NCI-H446 (cell line): ENCODE data around the gene CAMK2N1.
"Not testable (repeated sequence)": the region's sequence is repeated elsewhere in the genome, so short reads cannot be mapped to it uniquely, and the experiment has no call there.

ENCODE experiments used
- DNase-seq, 2 experiments: peaks; one replicate each; lab custom pipeline; 2025; lab: John Stamatoyannopoulos, UW

Gene CAMK2N1

DNA sequence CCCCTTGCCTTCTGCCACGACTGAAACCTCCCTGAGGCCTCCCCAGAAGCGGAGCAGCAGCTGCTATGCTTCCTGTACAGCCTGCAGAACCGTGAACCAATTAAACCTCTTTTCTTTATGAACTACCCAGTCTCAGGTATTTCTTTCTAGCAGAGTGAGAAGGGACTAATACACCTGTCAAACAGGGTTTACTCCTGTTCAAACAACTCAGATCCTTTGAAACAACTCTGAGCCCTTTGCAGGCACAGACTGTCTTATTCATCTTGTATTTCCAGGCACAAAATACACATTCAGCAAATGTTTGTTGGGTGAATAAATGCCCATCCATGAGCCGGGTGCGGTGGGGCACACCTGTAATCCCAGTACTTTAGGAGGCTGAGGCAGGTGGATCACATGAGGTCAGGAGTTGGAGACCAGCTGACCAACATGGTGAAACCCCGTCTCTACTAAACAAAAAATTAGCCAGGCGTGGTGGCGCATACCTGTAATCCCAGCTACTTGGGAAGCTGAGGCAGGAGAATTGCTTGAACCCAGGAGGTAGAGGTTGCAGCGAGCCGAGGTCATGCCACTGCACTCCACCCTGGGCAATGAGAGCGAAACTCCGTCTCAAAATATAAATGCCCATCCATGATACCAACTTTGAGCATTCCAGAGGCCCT lies 10.8 kb upstream of the CAMK2N1 start:
- not testable (repeated sequence) for DNase-seq

GRCh38 chr1:20496241-20496661 lies 10.2 kb upstream of the CAMK2N1 start:
- DNase-seq: no peak

DNA sequence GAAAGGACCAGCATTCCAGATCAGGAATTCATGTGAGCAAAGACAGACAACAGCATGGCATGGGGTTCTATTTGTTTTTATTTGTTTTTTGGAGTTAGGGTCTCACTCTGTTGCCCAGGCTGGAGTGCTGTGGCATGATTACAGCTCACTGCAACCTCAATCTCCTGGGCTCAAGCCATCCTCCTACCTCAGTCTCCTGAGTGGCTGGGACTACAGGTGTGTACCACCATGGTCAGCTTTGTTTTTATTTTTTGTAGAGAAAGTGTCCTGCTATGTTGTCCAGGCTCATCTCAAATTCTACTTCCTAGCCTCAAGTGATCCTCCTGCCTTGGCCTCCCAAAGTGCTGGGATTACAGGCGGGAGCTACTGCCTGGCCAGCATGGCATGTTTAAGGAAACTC lies 9.7 kb upstream of the CAMK2N1 start:
- DNase-seq: no peak

- DNase-seq: no peak
Measured at GRCh38 chr1:20494609-20495311, 8.8 kb upstream of the CAMK2N1 start.

GRCh38 chr1:20493839-20494608 lies 8.0 kb upstream of the CAMK2N1 start:
- DNase-seq: peak; percentile 76 to 86

- DNase-seq: no peak
Measured at GRCh38 chr1:20493309-20493708, 7.3 kb upstream of the CAMK2N1 start.

DNA sequence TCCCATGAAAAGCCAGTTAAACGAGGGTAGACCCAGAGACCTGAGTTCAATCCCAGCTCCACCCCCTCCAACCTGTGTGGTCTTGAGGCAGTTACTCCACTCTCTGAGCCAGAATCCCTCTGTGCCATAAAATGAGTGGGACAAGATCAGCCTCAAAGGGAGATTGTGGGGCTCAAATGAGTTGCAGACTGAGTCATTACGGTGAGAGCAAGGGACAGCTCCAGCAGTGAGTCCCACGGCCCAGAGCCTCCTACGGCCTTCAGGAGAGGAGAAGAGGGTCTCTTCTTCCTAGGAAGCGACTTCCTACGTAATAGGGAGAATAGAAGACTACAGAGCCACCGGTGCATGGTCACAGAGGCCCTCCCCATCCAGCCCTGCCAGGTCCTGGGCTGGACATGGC lies 6.7 kb upstream of the CAMK2N1 start:
- DNase-seq: no peak

DNA sequence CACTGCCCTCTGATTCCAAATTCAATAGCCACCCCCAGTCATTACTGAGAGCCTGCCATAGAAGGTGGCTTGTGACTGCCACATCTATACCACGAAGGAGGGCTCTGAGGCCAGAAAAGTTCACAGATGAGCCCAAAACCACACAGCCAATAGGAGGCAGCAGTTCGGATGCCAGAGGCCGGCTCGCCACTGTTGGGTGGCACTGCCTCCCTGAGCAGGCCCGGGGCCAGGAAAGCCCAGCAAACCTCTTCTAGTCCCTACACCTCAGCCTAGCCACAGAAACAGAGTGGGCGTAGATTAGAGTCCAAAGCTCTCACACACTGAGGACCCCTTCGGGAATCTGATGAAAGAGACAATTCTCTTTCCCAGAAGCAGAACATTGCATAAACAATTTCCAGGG lies 5.9 kb upstream of the CAMK2N1 start:
- DNase-seq: no peak

GRCh38 chr1:20491178-20491577 lies 5.2 kb upstream of the CAMK2N1 start:
- DNase-seq: no peak

GRCh38 chr1:20487236-20487590 lies 1.2 kb upstream of the CAMK2N1 start:
- no peak for DNase-seq

DNA sequence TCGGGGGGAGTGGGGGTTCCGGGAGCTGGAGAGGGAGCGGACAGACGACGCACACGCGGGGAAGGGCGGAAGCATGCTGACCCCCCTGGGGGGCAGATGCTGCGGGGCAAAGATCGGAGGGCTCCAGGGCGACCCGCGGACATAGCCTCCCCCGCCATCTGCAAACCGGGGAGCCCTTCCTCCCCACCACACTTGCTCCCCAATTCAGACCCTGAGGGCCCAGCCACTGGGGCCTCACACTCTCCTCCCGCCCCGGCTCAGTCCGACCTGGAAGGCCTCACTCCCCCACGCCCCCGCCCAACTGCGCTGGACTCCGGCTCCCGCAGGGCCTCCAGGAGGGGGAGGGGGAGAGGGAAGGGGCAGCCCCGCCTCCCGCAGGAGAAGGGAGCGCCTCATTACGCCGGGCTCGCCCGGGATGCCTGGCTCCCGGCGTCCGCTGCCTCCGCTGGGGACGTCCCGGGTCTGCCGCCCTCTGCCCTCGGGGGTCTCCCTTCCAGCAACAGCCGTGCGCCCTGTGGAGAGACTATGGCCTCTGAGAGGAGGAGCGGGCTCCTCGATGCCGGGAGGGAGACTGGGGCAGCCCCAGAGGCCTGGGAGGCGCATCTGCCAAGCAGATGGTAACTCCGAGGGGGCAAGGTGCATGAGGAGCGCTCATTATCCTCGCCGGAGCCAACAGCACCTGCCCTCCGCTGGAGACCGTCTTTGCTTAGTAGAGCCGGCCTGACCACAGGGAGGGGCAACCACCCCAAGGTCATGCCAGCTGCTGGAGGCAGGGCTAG lies 636 bp upstream of the CAMK2N1 start:
- no peak for DNase-seq

- DNase-seq: no peak
Measured at GRCh38 chr1:20484519-20485462, 1.2 kb downstream of the CAMK2N1 start.

- DNase-seq: no peak
Measured at GRCh38 chr1:20483833-20484518, 2.0 kb downstream of the CAMK2N1 start.

DNA sequence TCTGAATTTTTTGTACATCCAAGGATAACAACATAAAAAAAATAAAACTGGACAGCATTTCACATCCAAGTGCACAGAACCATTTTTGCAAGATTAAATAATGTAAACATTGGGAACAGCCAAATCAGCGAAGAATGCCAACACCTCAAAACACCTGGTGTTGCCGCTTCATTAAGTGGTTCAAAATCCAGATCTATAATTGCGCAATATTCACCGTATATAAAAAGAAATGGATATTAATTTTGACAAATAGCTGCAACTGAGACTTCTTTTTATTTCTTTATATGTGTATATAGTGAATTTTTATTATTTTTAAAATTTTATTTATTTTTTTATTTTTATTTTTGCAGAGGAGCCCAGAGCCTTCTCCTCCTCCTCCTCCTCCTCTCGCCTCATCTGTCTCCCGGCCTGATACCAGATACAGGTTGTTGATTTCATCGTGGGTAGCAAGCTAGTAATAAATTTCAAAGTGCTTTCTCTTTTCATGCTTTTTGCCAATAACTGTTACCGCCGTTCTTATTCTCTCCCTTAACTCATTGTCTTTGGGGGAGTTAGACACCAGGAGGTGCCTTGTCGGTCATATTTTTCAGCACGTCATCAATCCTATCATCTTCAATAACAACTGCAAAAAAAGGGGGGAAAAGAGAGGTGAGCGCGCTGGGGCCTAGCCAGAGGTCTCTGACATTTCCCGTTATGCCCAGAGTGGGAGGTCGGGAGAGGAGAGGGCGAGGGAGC lies 2.7 kb downstream of the CAMK2N1 start:
- DNase-seq: no peak

DNA sequence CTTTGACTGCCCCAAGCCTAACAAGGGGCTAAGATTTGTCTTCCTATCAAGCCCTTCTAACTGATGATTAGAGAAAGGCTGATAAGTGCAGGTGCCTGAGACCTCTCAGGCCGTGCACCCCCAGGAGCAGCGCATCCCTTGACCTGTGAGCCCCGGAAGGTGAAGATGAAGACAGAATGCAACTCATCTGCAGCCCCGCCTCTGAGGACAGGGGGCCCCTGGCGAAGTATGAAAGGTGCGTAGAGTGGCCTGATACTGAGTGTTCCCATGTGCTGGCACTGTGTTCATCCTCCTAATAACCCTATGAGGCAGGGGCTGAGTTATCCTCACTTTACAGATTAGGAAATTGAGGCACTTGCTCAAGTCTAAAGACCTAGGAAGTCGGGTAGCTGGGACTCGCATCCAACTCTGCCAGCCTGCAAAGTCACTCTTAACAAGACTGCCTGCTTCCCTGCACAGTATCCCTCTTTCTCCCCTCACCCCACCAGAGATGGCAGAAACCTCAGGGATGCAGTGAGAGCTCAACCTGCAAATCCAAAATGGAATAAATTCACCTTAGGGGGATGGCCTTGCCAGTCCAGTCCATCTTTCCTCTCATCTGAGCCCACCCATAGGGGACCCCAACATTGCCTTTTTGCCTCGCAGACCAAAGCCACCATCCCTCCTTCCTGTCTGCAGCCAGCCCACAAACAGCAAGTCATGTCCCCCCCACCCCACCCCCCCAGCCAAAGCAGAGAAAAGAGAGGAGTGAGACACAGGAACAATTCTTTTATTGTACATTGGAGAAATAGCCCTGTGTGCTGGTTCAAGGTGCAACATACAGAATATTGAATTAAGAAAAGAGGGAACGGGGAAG lies 4.1 kb downstream of the CAMK2N1 start:
- no peak for DNase-seq

DNA sequence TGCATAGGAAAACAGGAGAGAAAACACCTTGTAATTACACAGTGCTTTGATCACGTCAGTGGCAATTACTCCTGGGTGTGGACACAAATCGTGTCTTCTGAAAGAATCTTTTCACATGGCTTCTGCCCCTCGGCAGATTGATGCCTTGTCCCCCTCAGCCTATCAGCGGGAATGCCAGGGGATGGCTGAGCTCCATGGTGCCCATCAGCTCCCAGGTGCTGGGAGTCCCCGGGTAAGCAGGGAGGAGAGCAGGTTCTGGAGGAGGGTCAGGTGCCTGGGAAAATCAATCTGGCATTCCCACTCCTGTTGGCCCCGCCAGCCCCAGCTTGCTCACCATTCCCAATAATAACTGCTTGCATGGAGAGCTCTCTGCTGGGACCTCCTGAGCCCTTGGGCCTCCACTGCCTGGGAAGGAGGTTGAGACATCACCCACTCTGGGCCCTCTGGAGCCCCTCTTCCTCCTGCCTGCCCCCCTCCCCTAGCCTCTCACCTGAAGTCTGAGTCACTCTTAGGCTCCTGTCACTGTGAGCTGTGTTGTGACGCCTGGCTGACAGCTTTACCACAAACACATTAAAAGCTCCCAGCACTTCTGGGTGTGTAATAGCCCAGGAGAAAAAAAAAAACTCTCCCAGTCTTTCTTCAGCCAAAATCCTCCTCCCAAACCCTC lies 4.9 kb downstream of the CAMK2N1 start:
- DNase-seq: no peak

DNA sequence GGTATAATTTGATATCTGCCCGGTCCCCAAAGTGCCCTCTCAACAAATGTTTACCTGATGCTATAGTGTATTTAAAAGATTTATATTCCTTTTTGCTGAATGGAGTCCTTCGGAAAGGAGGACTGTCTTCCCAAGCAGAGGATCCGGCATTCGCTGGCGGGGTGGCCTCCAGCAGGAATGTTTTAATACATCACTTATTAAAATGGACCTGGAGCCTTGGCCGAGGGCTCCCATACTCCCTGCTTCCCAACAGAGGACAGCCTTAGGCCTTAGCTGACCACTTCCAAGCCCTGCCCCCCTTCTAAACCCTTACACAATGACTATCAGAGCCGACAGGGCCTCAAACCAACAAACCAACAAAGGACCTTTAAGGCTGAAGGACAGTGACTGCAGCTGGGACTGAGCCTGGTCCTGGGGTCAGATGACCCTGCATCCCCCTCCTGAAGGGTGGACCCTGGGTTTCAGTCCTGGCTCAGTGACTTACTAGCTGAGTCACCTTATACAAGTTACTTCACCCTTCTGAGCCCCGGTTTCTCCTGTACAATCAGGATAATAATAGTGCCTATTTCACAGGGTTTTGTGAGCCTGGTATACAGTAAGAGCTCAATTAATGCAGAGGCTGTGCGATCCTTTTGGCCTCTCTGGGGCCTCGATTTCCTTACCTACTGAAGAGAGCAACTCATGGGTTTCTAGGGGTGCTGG lies 5.6 kb downstream of the CAMK2N1 start:
- DNase-seq: no peak

DNA sequence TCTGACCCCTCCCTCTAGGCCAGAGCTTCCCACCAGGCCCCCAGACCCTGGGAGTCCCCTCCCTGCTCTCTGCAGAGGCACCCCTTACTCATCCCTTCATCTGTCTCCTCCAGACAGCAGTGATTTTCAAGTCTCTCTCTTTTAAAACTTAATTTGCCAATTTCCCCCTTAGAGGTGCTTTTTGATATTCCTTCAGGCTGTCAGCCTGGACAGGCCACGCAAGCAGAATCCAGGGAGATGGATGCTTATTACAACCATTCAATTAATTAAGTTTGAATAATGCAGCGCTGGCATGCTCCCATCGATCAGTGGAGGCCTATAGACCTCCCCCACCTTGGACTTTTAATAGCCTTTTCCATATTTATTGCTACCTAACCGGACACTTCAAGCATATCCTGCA lies 6.2 kb downstream of the CAMK2N1 start:
- no peak for DNase-seq
